NB4 (cell line): ENCODE measurements around the gene EIF2D.

Source experiments
- MYC ChIP-seq: IDR thresholded peaks from 2 replicates; pipeline ENCODE4 v1.6.1; 2011; ENCODE audit warnings: low read depth, low read length
- POLR2A ChIP-seq: IDR thresholded peaks from 2 replicates; pipeline ENCODE4 v1.6.1; 2011; ENCODE audit warnings: mild to moderate bottlenecking; ENCODE audit not compliant: insufficient read length; ENCODE audit errors: extremely low read depth
- TF ChIP-seq, protein P1 (sequence below): IDR thresholded peaks from one replicate; pipeline ENCODE4 v1.5.1; 2012; ENCODE audit warnings: low read depth, low read length

- TF ChIP-seq, protein P1, sequence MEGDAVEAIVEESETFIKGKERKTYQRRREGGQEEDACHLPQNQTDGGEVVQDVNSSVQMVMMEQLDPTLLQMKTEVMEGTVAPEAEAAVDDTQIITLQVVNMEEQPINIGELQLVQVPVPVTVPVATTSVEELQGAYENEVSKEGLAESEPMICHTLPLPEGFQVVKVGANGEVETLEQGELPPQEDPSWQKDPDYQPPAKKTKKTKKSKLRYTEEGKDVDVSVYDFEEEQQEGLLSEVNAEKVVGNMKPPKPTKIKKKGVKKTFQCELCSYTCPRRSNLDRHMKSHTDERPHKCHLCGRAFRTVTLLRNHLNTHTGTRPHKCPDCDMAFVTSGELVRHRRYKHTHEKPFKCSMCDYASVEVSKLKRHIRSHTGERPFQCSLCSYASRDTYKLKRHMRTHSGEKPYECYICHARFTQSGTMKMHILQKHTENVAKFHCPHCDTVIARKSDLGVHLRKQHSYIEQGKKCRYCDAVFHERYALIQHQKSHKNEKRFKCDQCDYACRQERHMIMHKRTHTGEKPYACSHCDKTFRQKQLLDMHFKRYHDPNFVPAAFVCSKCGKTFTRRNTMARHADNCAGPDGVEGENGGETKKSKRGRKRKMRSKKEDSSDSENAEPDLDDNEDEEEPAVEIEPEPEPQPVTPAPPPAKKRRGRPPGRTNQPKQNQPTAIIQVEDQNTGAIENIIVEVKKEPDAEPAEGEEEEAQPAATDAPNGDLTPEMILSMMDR: no peak
- TF ChIP-seq POLR2A (no peak), MYC (no peak)
Measured at GRCh38 chr1:206582537-206582936, 29.7 kb downstream of the EIF2D start.
